ENCODE results near the gene ADGRG3.
"Not testable (repeated sequence)": the region's sequence is repeated elsewhere in the genome, so short reads cannot be mapped to it uniquely, and the experiment has no call there.

ADGRG3 gene

DNA sequence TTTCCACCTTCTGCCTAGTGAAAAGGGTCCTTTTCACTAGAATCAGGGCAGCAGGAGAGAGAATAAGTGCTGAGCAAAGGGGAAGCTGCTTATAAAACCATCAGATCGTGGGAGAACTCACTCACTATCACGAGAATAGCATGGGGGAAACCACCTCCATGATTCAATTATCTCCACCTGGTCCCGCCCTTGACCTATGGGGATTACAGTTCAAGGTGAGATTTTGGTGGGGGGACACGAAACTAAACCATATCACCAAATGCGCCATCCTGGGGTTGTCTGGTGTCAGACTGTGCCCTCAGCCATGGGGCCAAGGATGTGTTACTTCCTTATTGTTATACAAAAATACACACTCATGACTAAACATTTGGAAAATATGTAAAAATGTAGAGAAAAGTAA lies 57.0 kb downstream of the ADGRG3 start:
- DNase-seq = no peak

DNA sequence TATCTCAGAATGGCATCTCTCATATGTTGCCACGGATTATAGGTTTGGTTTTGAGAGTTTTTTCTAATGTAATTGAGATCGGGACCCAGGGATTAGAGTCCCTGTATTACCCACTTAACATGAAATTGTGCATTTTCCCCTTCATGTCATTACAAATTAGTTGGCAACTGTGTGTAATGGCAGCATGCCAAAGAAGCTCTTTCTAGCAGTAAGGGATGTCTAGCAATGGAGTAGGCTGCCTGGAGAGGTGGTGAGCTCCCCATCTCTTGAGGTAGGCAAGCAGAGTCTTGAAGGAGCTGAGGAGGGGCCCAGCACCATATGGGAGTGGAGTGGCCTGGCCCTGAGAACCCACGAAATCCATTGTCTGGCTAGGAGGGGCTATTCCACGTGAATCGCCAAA lies 57.4 kb downstream of the ADGRG3 start:
- no peak for DNase-seq

- DNase-seq = no peak
Measured at GRCh38 chr16:57725976-57726375, 57.9 kb downstream of the ADGRG3 start.

GRCh38 chr16:57726433-57726947 lies 58.4 kb downstream of the ADGRG3 start:
- no peak for DNase-seq

- DNase-seq = no peak
Measured at GRCh38 chr16:57727610-57728009, 59.5 kb downstream of the ADGRG3 start.

DNA sequence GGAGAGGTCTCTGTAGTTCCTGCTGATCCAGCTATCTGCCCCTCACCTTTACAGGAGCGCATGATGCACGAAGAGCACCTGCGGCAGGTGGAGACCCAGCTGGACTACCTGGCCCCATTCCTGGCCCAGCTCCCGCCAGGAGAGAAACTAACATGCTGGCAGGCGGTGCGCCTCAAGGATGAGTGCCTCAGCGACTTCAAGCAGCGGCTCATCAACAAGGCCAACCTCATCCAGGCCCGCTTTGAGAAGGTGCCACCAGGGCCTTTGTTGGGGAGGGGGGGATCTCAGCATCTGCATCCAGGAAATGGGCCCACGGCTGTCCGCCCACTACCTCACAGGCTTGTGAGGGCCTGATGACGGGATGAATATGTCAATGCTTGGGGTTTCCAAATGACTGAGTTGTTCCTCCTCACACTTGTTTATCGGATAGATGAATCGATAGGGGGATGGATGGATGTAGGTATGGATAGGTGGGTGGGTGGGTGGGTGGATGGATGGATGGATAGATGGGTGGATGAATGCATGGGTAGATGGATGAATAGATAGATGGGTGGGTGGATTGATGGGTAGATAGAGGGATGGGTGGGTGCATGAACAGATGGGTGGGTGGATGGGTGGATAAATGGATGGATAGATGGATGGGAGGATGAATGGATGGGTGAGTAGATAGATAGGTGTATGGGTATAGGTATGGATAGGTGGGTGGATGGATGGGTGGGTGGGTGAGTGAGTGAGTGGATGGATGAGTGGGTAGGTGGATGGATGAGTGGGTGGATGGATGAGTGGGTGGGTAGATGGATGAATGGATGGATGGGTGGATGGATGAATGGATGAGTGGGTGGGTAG lies 60.5 kb downstream of the ADGRG3 start:
- DNase-seq = no peak

DNA sequence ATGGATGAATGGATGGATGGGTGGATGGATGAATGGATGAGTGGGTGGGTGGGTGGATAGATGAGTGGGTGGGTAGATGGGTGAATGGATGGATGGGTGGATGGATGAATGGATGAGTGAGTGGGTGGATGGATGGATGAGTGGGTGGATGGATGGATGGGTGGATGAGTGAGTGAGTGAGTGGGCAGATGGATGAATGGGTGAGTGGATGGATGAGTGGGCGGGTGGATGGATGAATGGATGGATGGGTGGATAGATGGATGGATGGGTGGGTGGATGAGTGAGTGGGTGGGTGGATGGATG lies 61.0 kb downstream of the ADGRG3 start:
- DNase-seq = no peak

DNA sequence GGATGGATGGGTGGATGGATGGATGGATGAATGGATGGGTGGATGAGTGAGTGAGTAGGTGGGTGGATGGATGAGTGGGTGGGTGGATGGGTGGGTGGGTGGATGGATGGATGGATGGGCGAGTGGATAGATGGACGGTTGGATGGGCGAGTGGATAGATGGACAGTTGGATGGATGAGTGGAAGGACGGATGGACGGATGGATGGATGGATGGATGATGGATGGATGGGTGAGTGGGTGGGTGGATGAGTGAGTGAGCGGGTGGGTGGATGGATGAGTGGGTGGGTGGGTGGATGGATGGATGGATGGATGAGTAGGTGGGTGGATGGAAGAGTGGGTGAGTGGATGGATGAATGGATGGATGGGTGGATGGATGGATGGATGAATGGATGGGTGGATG lies 61.7 kb downstream of the ADGRG3 start:
- not testable (repeated sequence) for DNase-seq

DNA sequence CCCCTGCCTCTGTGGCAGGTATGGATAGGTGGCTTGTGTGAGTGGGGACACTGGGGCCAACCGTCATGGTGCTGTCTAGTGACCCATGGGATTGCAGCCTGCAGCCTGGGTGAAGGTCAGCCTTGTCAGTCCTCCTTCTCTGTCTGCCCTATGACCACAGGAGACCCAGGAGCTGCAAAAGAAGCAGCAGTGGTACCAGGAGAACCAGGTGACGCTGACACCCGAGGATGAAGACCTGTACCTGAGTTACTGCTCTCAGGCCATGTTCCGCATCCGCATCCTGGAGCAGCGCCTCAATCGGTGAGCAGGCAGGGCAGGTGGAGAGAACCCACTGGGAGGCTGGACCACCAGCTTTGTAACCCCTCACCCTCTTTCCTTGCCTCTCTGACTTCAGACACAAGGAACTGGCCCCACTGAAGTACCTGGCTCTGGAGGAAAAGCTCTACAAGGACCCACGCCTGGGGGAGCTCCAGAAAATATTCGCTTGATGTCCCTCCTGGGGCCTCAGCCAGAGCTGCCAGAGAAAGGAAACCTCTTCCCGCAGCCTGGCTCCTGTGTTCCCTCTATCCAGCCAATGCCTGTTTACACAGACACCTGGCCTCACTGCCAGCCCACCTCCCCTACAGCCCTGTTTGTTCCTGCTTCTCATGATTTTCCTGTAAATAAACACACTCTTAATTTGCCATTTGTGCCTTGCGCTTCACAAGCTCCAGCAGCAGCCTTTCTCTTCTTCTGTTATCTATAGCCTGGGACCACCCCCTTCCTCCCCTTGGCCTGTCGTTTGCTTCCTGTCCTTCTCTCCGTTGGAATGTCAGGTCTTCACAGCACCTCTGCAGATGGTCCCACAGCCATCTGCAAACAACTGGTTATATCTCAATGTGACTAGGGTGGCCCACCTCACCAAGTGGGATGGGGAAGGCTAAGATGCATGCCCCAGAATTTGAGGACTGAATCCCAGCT lies 62.9 kb downstream of the ADGRG3 start:
- DNase-seq = no peak

- no peak for DNase-seq
Measured at GRCh38 chr16:57732037-57732436, 63.9 kb downstream of the ADGRG3 start.

DNA sequence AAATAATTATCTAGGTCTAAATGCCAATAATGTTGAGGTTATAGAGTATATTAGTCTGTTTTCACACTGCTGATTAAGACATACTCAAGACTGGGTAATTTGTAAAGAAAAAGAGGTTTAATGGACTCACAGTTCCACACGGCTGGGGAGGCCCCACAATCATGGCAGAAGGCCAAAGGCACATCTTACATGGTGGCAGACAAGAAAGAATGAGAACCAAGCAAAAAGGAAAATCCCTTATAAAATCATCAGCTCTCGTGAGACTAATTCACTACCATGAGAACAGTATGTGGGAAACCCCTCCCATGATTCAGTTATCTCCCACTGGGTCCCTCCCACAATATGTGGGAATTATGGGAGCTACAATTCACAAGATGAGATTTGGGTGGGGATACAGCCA lies 64.6 kb downstream of the ADGRG3 start:
- no peak for DNase-seq

- no peak for DNase-seq
Measured at GRCh38 chr16:57734308-57734924, 66.3 kb downstream of the ADGRG3 start.

- peak; percentile 100 for DNase-seq
Measured at GRCh38 chr16:57734925-57735754, 67.0 kb downstream of the ADGRG3 start.

DNA sequence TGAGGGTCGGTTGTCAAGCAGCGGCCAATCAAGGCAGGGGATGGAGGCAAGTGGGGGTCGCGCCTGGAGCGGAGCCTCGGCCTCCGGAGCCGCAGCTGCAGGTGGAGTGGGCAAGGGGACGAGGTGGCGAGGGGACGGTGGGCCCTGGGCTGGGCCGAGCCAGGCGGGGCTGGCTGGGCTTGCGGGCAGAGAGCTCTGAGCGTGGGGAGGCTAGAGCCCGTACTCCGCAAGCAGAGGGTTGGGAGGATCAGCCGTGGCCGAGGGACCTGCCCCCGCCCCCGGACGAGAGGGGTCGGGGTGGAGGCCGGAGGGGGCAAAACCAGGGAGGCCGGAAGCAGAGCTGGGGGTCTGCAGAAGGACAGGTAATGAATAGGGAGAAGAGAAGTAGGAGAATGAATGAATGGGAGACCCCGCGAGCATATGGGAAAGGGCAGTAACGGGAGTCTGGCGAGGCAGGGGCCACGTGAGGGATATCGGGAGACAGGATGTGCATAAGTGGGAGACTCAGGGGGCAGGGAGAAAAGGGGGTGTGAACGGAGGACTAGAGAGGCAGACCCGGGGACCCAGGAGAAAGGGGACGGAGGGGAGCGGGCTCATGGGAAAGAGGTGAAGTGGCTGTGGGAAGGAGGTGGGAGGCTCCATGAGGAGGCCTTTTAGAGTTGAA lies 67.8 kb downstream of the ADGRG3 start, which contains the start of gene KATNB1:
Gene KATNB1, plus strand, starts transcription at position 16 of the 664 bp plus-strand sequence. CDS start 1,474 bp downstream, outside the sequence.
- DNase-seq = no peak

GRCh38 chr16:57736419-57737351 lies 68.6 kb downstream of the ADGRG3 start:
- DNase-seq = peak; percentile 82

GRCh38 chr16:57738844-57739243 lies 70.7 kb downstream of the ADGRG3 start:
- no peak for DNase-seq
